Measurements from ENCODE around the gene RASGRP2. TPM values are rescaled to one million over a fixed set of nuclear protein-coding genes. Genes with fewer than 3 reads are reported as not detected.

Gene RASGRP2
- total and polyA plus RNA-seq, 2 donors (not counting 3 experiments of a cell fraction or from before 2014, with no cell fraction given) = 1.2 to 2.3 TPM

DNA sequence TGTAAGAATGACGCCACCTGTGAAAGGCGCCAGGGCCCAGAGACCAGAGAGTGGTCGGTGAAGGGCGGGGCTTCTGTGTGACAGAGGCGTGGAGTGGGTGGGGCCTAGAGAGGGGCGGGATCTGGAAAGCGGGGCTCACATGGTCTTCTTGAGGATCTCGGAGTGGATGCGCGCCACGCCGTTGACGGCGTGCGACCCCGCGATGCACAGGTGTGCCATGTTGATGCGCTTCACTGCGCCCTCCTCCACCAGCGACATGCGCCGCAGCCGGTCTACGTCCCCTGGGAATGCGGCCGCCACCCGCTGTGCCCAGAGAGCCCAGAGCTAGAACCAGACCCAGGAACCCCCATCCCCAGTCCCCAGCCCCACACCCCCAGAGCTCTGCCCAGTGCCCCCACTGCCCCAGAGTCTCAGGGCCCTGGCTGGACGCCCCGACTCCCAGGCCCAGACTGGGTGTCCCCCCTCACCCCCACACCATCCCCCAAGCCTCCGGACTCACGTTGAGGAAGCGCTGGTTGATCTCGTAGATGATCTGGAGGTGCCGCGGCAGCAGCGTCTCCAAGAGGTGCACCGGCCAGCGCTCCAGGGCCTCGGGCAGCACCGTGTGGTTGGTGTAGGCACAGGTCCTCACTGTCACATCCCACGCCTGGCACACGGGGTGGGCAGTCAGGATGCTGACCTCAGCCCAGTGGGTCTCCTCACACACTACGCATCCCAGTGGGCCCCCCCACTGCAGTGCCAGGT lies 9.6 kb upstream of the RASGRP2 start:
- Histone ChIP-seq H3K4me2 (ENCODE audit: insufficient read depth, low read length) (no peak overlapping the region), H3K9me3 (replicated peaks; ENCODE audit: control insufficient read depth, insufficient read depth, low read length) (no peaks in the 10 kb centered on the region), H3K36me3 (ENCODE audit: control insufficient read depth in 2 of 2, extremely low read depth in 1 of 2, insufficient read depth in 2 of 2, low read length in 2 of 2) (no peaks in the 10 kb centered on the region), H3K79me2 (ENCODE audit: control insufficient read depth, insufficient read depth, low read length) (no peaks in the 10 kb centered on the region), H3K9ac (replicated peaks; ENCODE audit: extremely low read depth, insufficient read depth, low read length) (no peak overlapping the region), H3K9me1 (replicated peaks; ENCODE audit: control insufficient read depth, extremely low read depth, insufficient read depth, low read length) (no peaks in the 10 kb centered on the region), H4K20me1 (replicated peaks; ENCODE audit: control insufficient read depth, extremely low read depth, insufficient read depth, low read length) (no peaks in the 10 kb centered on the region), H3K27me3 (ENCODE audit: control insufficient read depth in 2 of 2, insufficient read depth in 2 of 2, low read length in 2 of 2) (no peaks in the 10 kb centered on the region), H3K4me1 (ENCODE audit: control insufficient read depth, extremely low read depth, insufficient read depth, low read length) (no peaks in the 10 kb centered on the region), H3K4me3 (replicated peaks in 1 of 3; ENCODE audit: insufficient read depth in 1 of 3, low read depth in 1 of 3, low read length in 3 of 3) (no peak overlapping the region), H3K27ac (ENCODE audit: insufficient read depth, low read depth, low read length) (no peak overlapping the region), H2AFZ (ENCODE audit: low read depth, low read length) (no peak overlapping the region)
- intact Hi-C loops (cut with micrococcal nuclease) = no loop called here
- DNase-seq (ENCODE audit: low read depth, low spot score) (no peak), FAIRE-seq (no peak)
- CTCF ChIA-PET = no interaction called here
- POLR2A ChIA-PET = no interaction called here
- BruUV-seq (replicated peaks) = no TSS peak
- dilution Hi-C loops (cut with MboI; ENCODE audit: extremely low pct_ligation_motif_present, low sequenced_read_pairs) = no loop called here
- no peak for TF ChIP-seq EZH2 (IDR thresholded peaks at IDR 0.05; ENCODE audit: borderline replicate concordance, low read depth, low read length, severe bottlenecking)
- TF ChIP-seq, protein P1, sequence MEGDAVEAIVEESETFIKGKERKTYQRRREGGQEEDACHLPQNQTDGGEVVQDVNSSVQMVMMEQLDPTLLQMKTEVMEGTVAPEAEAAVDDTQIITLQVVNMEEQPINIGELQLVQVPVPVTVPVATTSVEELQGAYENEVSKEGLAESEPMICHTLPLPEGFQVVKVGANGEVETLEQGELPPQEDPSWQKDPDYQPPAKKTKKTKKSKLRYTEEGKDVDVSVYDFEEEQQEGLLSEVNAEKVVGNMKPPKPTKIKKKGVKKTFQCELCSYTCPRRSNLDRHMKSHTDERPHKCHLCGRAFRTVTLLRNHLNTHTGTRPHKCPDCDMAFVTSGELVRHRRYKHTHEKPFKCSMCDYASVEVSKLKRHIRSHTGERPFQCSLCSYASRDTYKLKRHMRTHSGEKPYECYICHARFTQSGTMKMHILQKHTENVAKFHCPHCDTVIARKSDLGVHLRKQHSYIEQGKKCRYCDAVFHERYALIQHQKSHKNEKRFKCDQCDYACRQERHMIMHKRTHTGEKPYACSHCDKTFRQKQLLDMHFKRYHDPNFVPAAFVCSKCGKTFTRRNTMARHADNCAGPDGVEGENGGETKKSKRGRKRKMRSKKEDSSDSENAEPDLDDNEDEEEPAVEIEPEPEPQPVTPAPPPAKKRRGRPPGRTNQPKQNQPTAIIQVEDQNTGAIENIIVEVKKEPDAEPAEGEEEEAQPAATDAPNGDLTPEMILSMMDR (IDR thresholded peaks at IDR 0.05; ENCODE audit: extremely low read depth in 1 of 2, insufficient read depth in 1 of 2, low read depth in 1 of 2, low read length in 2 of 2) = no peak
- no peak for TF ChIP-seq POLR2AphosphoS5 (IDR thresholded peaks at IDR 0.05; ENCODE audit: insufficient read depth, low read depth, low read length)

DNA sequence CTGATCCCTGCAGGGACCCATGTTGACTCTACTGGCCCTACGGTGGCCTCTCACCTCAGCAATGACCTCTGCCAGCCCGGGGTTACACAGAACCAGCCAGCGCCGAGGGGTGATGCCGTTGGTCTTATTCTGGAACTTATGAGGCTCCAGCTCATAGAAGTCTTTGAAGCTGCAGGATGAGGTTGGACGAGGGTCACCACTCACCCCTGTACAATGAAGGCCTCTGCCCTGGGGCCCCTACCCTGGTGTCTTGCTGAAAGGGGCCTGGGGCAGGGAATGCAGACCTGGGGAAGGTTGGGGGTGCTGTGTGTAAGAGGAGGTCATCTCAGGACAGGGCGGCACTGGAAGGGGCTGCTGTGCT lies 9.1 kb upstream of the RASGRP2 start:
- intact Hi-C loops (cut with micrococcal nuclease) = no loop called here
- no peak overlapping the region for H2AFZ ChIP-seq (ENCODE audit: low read depth, low read length)
- no peaks in the 10 kb centered on the region for H3K79me2 ChIP-seq (ENCODE audit: control insufficient read depth, insufficient read depth, low read length)
- H3K4me3 ChIP-seq (replicated peaks in 1 of 3; ENCODE audit: insufficient read depth in 1 of 3, low read depth in 1 of 3, low read length in 3 of 3) = no peak overlapping the region
- no peak overlapping the region for H3K4me2 ChIP-seq (ENCODE audit: insufficient read depth, low read length)
- dilution Hi-C loops (cut with MboI; ENCODE audit: extremely low pct_ligation_motif_present, low sequenced_read_pairs) = no loop called here
- CTCF ChIA-PET = interaction anchor here (0.7 to 1.6 kb wide), 2 partner anchors 10 to 21 kb away, joined by 4 read pairs; no protein-coding TSS in a partner anchor
- H3K9me1 ChIP-seq (replicated peaks; ENCODE audit: control insufficient read depth, extremely low read depth, insufficient read depth, low read length) = no peaks in the 10 kb centered on the region
- no peak overlapping the region for H3K27ac ChIP-seq (ENCODE audit: insufficient read depth, low read depth, low read length)
- DNase-seq (ENCODE audit: low read depth, low spot score) = no peak
- no peaks in the 10 kb centered on the region for H4K20me1 ChIP-seq (replicated peaks; ENCODE audit: control insufficient read depth, extremely low read depth, insufficient read depth, low read length)
- H3K27me3 ChIP-seq (ENCODE audit: control insufficient read depth in 2 of 2, insufficient read depth in 2 of 2, low read length in 2 of 2) = no peaks in the 10 kb centered on the region
- no TSS peak for BruUV-seq (replicated peaks)
- H3K4me1 ChIP-seq (ENCODE audit: control insufficient read depth, extremely low read depth, insufficient read depth, low read length) = no peaks in the 10 kb centered on the region
- H3K9me3 ChIP-seq (replicated peaks; ENCODE audit: control insufficient read depth, insufficient read depth, low read length) = no peaks in the 10 kb centered on the region
- H3K9ac ChIP-seq (replicated peaks; ENCODE audit: extremely low read depth, insufficient read depth, low read length) = no peak overlapping the region
- FAIRE-seq = no peak
- TF ChIP-seq, protein P2, sequence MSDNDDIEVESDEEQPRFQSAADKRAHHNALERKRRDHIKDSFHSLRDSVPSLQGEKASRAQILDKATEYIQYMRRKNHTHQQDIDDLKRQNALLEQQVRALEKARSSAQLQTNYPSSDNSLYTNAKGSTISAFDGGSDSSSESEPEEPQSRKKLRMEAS (IDR thresholded peaks at IDR 0.05; ENCODE audit: insufficient read depth, insufficient read length) = no peak
- TF ChIP-seq POLR2AphosphoS5 (IDR thresholded peaks at IDR 0.05; ENCODE audit: insufficient read depth, low read depth, low read length) (no peak), JUN (IDR thresholded peaks at IDR 0.05; ENCODE audit: borderline replicate concordance, insufficient read depth, insufficient read length, low read depth) (no peak), MYC (IDR thresholded peaks at IDR 0.05; ENCODE audit: low read depth, low read length) (no peak), GATA2 (IDR thresholded peaks at IDR 0.05; ENCODE audit: insufficient read depth, insufficient read length, low read depth, low read length) (no peak), POLR2A (IDR thresholded peaks at IDR 0.05; ENCODE audit: low read depth, low read length) (no peak), FOS (IDR thresholded peaks at IDR 0.05; ENCODE audit: borderline replicate concordance, insufficient read depth, low read length) (no peak), EZH2 (IDR thresholded peaks at IDR 0.05; ENCODE audit: borderline replicate concordance, low read depth, low read length, severe bottlenecking) (no peak)
- TF ChIP-seq, protein P1 (IDR thresholded peaks at IDR 0.05; ENCODE audit: extremely low read depth in 1 of 2, insufficient read depth in 1 of 2, low read depth in 1 of 2, low read length in 2 of 2) = no peak
- no peaks in the 10 kb centered on the region for H3K36me3 ChIP-seq (ENCODE audit: control insufficient read depth in 2 of 2, extremely low read depth in 1 of 2, insufficient read depth in 2 of 2, low read length in 2 of 2)
- POLR2A ChIA-PET = no interaction called here
